Forelimb muscle (tissue), 1 donor: ENCODE data around the gene ADAMTS15. TPM values are rescaled to one million over a fixed set of nuclear protein-coding genes. Genes with fewer than 3 reads are reported as not detected.

Experiments
- polyA plus RNA-seq: library from polyadenylated mRNA; unstranded; fragments of 120-200 nt; gene quantifications from one replicate; pipeline ENCODE4 v1.2.1, GENCODE V29; 2013; ENCODE audit not compliant: insufficient read length

Gene ADAMTS15
- polyA plus RNA-seq, 1 donor: 19.5 TPM

Other genes starting within 250 kb of the ADAMTS15 start
- 31.4 TPM for gene ZBTB44, start 133.7 kb upstream of the ADAMTS15 start, polyA plus RNA-seq
- 10.5 TPM for gene ADAMTS8, start 20.0 kb upstream of the ADAMTS15 start, polyA plus RNA-seq